GM12801 (cell line): ENCODE results near the gene SMOC1.

Source experiments
- TF ChIP-seq, protein P1 (sequence below): IDR thresholded peaks from one replicate; pipeline ENCODE4 v1.5.1; 2011; ENCODE audit warnings: control low read depth; ENCODE audit not compliant: insufficient read length; ENCODE audit errors: extremely low read depth

Gene SMOC1

GRCh38 chr14:70073924-70074566, 194.8 kb downstream of the SMOC1 start:
- TF ChIP-seq, protein P1, sequence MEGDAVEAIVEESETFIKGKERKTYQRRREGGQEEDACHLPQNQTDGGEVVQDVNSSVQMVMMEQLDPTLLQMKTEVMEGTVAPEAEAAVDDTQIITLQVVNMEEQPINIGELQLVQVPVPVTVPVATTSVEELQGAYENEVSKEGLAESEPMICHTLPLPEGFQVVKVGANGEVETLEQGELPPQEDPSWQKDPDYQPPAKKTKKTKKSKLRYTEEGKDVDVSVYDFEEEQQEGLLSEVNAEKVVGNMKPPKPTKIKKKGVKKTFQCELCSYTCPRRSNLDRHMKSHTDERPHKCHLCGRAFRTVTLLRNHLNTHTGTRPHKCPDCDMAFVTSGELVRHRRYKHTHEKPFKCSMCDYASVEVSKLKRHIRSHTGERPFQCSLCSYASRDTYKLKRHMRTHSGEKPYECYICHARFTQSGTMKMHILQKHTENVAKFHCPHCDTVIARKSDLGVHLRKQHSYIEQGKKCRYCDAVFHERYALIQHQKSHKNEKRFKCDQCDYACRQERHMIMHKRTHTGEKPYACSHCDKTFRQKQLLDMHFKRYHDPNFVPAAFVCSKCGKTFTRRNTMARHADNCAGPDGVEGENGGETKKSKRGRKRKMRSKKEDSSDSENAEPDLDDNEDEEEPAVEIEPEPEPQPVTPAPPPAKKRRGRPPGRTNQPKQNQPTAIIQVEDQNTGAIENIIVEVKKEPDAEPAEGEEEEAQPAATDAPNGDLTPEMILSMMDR, result no peak

DNA sequence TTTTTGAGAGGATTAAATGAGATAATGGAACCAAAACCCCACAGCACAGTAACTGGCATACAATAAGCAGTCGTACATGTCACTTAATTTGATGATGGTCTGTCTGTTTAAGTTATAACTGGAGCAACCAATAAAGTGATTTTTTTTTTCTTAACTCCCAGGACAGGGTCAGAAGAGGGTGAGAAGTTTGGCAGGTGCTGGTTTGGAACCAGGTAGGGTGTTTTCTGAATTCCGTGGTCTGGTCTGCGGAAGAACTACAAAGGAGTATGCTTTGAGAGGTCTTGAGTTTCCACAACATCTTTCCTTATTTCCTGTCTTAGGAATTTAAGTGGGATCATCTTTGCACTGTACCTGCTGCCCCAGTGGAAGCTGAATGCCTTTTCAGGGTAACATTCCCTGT, 197.8 kb downstream of the SMOC1 start:
- TF ChIP-seq, protein P1, result no peak

DNA sequence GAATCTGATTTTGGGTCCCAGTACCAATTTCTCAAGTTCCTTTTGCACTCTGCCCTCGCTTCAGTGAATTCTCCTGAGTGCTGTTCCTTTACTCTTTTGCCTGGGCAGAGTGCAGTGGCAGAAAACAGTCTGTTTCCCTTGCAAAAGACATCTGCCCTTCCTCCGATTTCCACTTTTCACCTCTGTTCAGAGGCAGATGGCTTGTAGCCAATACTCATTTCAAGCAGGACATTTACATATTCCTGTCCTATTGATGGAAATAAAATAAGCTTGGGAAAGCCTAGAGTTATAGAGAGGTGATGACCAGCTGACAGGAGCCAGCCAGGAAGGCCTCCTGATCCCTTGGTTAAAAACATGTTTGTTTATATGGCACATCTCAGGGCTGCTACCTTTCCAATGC, 198.5 kb downstream of the SMOC1 start:
- TF ChIP-seq, protein P1, result no peak

DNA sequence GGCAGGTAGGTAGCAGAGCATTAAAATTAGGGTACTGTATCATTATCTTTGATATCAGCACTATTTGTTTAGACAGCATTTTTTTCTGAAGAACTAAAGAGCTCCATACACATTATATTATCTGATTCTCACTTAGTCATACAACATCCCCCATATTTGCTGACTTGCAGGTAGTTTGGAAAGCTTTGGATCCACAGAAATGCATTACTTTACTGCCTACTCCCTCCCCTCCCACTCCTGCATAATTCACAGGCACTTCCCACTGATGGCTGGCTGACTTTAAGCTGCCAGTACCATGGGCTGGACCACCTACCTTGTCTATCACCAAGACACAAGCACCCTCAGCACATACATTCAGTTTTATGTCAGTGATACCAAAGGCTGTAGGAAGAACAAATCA, 199.1 kb downstream of the SMOC1 start:
- TF ChIP-seq, protein P1, result no peak

DNA sequence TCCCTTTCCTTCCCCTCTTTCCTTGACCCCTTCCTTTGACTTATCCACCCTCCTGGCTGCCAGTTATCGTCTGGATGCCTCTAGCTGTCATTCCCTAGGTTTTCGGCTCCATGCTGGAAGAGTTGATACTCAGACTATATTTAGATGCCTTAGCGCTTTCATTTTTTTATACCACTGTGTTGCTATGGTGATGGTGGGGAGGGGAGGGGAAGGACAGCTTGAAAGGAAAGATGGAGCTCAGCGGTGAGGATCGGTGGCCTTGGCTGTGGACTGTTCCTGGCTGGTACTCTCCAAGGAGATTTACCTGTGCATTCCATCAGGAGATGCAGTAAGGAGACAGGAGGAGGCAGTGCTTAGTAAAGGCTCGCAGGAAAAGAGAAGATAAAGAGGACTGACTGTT, 200.9 kb downstream of the SMOC1 start:
- TF ChIP-seq, protein P1, result no peak
